Neural cell (in vitro differentiated cells): ENCODE data around the gene MMP20. TPM values are rescaled to one million over a fixed set of nuclear protein-coding genes. Genes with fewer than 3 reads are reported as not detected.
A peak's percentile ranks its signal among the peaks of the same experiment; 100 is the strongest.

Experiments
- H2AFZ ChIP-seq: fragments of 200-600, 300-800 bp; sonication (generic), shearing (Covaris generic); 2 replicates; pipeline ENCODE4 v1.6.0; 2014; ENCODE audit warnings: low read depth, mild to moderate bottlenecking, antibody characterized with exemption, low read length, moderate library complexity
- H3F3A ChIP-seq: fragments of 200-600 bp; shearing (Covaris generic); 2 replicates; pipeline ENCODE4 v1.6.1; 2016; ENCODE audit warnings: mild to moderate bottlenecking, moderate library complexity, mixed read lengths, antibody characterized with exemption, low read length; ENCODE audit not compliant: insufficient read depth, poor library complexity, severe bottlenecking
- H3K27ac ChIP-seq: fragments of 200-600, 300-800 bp; sonication (generic), shearing (Covaris generic); 2 replicates; pipeline ENCODE4 v1.5.1; 2014; ENCODE audit warnings: mild to moderate bottlenecking, low read length, moderate library complexity
- H3K27me3 ChIP-seq: fragments of 300-800, 200-600 bp; sonication (generic), shearing (Covaris generic); 2 replicates; pipeline ENCODE4 v1.6.0; 2014; ENCODE audit warnings: mild to moderate bottlenecking, low read depth, low read length, moderate library complexity; ENCODE audit not compliant: insufficient read depth
- H3K36me3 ChIP-seq: fragments of 300-800, 200-600 bp; sonication (generic), shearing (Covaris generic); 2 replicates; pipeline ENCODE4 v1.5.1; 2014; ENCODE audit warnings: mild to moderate bottlenecking, antibody characterized with exemption, low read length, moderate library complexity; ENCODE audit not compliant: insufficient read depth
- H3K4me2 ChIP-seq: fragments of 300-800, 200-600 bp; sonication (generic), shearing (Covaris generic); 2 replicates; pipeline ENCODE4 v1.6.0; 2014; ENCODE audit warnings: mild to moderate bottlenecking, low read length
- H3K4me3 ChIP-seq: fragments of 300-800, 200-600 bp; sonication (generic), shearing (Covaris generic); 2 replicates; pipeline ENCODE4 v1.5.1; 2014; ENCODE audit warnings: mild to moderate bottlenecking, low read length, moderate library complexity
- H3K79me2 ChIP-seq: fragments of 200-600 bp; shearing (Covaris generic); replicated peaks from 2 replicates; pipeline ENCODE4 v1.6.0; 2014; ENCODE audit warnings: mild to moderate bottlenecking, low read length, moderate library complexity; ENCODE audit not compliant: insufficient read depth
- H3K9ac ChIP-seq: fragments of 300-800, 200-600 bp; sonication (generic), shearing (Covaris generic); 2 replicates; pipeline ENCODE4 v1.6.1; 2016; ENCODE audit warnings: mild to moderate bottlenecking, low read length, mixed read lengths
- H3K9me2 ChIP-seq: fragments of 200-600 bp; shearing (Covaris generic); 2 replicates; pipeline ENCODE4 v1.6.1; 2016; ENCODE audit warnings: mild to moderate bottlenecking, low read length, mixed read lengths; ENCODE audit not compliant: insufficient read depth
- H3K9me3 ChIP-seq: fragments of 200-600, 300-800 bp; sonication (generic), shearing (Covaris generic); 2 replicates; pipeline ENCODE4 v1.6.1; 2016; ENCODE audit warnings: mild to moderate bottlenecking, mixed run types, low read length, moderate library complexity, mixed read lengths
- H4K20me1 ChIP-seq: fragments of 200-600 bp; shearing (Covaris generic); 2 replicates; pipeline ENCODE4 v1.6.1; 2016; ENCODE audit warnings: mild to moderate bottlenecking, mixed run types; ENCODE audit not compliant: insufficient read depth
- EP300 ChIP-seq: fragments of 450-650 bp; conservative IDR thresholded peaks from 2 replicates; pipeline ENCODE4 v1.6.1; 2014; ENCODE audit warnings: antibody characterized with exemption, mild to moderate bottlenecking, moderate library complexity; ENCODE audit not compliant: poor library complexity, severe bottlenecking
- EZH2 ChIP-seq: fragments of 200-600, 300-800 bp; shearing (Covaris generic), sonication (generic); IDR thresholded peaks from 2 replicates; pipeline ENCODE4 v1.6.1; 2014; ENCODE audit warnings: antibody characterized with exemption, low read length, borderline replicate concordance, mild to moderate bottlenecking; ENCODE audit not compliant: insufficient read depth, poor library complexity, severe bottlenecking
- MXI1 ChIP-seq: fragments of 450-650 bp; conservative IDR thresholded peaks from 2 replicates; pipeline ENCODE4 v1.6.1; 2014; ENCODE audit warnings: antibody characterized with exemption, mild to moderate bottlenecking; ENCODE audit not compliant: poor library complexity, severe bottlenecking
- POLR2AphosphoS5 ChIP-seq: IDR thresholded peaks from 2 replicates; pipeline ENCODE4 v1.6.1; 2012
- RAD21 ChIP-seq: fragments of 450-650 bp; conservative IDR thresholded peaks from 2 replicates; pipeline ENCODE4 v1.6.1; 2014; ENCODE audit warnings: antibody characterized with exemption, mild to moderate bottlenecking, moderate library complexity
- SMC3 ChIP-seq: fragments of 450-650 bp; conservative IDR thresholded peaks from 2 replicates; pipeline ENCODE4 v1.6.1; 2014; ENCODE audit warnings: antibody characterized with exemption, mild to moderate bottlenecking, moderate library complexity; ENCODE audit not compliant: poor library complexity
- TAF1 ChIP-seq: IDR thresholded peaks from 2 replicates; pipeline ENCODE4 v1.6.1; 2012; ENCODE audit warnings: low read depth
- polyA plus RNA-seq: library from polyadenylated mRNA; depleted of rRNA; stranded (reverse); fragments of >200 nt; gene quantifications from 2 replicates; pipeline ENCODE4 v1.2.3, GENCODE V29; 2014
- TF ChIP-seq, protein P1 (sequence below): fragments of 450-650 bp; IDR thresholded peaks from 2 replicates; pipeline ENCODE4 v1.5.1; 2014; ENCODE audit warnings: antibody characterized with exemption, mild to moderate bottlenecking, moderate library complexity; ENCODE audit not compliant: poor library complexity, severe bottlenecking
- TF ChIP-seq, protein P2 (sequence below): IDR thresholded peaks from 2 replicates; pipeline ENCODE4 v1.6.1; 2012; ENCODE audit warnings: borderline replicate concordance

The MMP20 gene
- polyA plus RNA-seq, 1 donor from 2014 or later: not detected

GRCh38 chr11:102596578-102596977 lies 28.6 kb downstream of the MMP20 start:
- TF ChIP-seq POLR2AphosphoS5 (no peak), EZH2 (no peak), MXI1 (no peak), RAD21 (no peak), EP300 (no peak), TAF1 (no peak), SMC3 (no peak)
- TF ChIP-seq, protein P1, sequence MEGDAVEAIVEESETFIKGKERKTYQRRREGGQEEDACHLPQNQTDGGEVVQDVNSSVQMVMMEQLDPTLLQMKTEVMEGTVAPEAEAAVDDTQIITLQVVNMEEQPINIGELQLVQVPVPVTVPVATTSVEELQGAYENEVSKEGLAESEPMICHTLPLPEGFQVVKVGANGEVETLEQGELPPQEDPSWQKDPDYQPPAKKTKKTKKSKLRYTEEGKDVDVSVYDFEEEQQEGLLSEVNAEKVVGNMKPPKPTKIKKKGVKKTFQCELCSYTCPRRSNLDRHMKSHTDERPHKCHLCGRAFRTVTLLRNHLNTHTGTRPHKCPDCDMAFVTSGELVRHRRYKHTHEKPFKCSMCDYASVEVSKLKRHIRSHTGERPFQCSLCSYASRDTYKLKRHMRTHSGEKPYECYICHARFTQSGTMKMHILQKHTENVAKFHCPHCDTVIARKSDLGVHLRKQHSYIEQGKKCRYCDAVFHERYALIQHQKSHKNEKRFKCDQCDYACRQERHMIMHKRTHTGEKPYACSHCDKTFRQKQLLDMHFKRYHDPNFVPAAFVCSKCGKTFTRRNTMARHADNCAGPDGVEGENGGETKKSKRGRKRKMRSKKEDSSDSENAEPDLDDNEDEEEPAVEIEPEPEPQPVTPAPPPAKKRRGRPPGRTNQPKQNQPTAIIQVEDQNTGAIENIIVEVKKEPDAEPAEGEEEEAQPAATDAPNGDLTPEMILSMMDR: no peak
- TF ChIP-seq, protein P2, sequence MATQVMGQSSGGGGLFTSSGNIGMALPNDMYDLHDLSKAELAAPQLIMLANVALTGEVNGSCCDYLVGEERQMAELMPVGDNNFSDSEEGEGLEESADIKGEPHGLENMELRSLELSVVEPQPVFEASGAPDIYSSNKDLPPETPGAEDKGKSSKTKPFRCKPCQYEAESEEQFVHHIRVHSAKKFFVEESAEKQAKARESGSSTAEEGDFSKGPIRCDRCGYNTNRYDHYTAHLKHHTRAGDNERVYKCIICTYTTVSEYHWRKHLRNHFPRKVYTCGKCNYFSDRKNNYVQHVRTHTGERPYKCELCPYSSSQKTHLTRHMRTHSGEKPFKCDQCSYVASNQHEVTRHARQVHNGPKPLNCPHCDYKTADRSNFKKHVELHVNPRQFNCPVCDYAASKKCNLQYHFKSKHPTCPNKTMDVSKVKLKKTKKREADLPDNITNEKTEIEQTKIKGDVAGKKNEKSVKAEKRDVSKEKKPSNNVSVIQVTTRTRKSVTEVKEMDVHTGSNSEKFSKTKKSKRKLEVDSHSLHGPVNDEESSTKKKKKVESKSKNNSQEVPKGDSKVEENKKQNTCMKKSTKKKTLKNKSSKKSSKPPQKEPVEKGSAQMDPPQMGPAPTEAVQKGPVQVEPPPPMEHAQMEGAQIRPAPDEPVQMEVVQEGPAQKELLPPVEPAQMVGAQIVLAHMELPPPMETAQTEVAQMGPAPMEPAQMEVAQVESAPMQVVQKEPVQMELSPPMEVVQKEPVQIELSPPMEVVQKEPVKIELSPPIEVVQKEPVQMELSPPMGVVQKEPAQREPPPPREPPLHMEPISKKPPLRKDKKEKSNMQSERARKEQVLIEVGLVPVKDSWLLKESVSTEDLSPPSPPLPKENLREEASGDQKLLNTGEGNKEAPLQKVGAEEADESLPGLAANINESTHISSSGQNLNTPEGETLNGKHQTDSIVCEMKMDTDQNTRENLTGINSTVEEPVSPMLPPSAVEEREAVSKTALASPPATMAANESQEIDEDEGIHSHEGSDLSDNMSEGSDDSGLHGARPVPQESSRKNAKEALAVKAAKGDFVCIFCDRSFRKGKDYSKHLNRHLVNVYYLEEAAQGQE: no peak
- Histone ChIP-seq H3K36me3 (no peaks in the 10 kb centered on the region), H3F3A (no peaks in the 10 kb centered on the region), H2AFZ (no peak overlapping the region), H3K9me2 (no peaks in the 10 kb centered on the region), H3K4me3 (no peak overlapping the region), H3K27ac (no peak overlapping the region), H3K27me3 (no peaks in the 10 kb centered on the region), H3K9me3 (no peaks in the 10 kb centered on the region), H3K79me2 (no peaks in the 10 kb centered on the region), H3K9ac (no peak overlapping the region), H3K4me2 (no peak overlapping the region), H4K20me1 (no peaks in the 10 kb centered on the region)

DNA sequence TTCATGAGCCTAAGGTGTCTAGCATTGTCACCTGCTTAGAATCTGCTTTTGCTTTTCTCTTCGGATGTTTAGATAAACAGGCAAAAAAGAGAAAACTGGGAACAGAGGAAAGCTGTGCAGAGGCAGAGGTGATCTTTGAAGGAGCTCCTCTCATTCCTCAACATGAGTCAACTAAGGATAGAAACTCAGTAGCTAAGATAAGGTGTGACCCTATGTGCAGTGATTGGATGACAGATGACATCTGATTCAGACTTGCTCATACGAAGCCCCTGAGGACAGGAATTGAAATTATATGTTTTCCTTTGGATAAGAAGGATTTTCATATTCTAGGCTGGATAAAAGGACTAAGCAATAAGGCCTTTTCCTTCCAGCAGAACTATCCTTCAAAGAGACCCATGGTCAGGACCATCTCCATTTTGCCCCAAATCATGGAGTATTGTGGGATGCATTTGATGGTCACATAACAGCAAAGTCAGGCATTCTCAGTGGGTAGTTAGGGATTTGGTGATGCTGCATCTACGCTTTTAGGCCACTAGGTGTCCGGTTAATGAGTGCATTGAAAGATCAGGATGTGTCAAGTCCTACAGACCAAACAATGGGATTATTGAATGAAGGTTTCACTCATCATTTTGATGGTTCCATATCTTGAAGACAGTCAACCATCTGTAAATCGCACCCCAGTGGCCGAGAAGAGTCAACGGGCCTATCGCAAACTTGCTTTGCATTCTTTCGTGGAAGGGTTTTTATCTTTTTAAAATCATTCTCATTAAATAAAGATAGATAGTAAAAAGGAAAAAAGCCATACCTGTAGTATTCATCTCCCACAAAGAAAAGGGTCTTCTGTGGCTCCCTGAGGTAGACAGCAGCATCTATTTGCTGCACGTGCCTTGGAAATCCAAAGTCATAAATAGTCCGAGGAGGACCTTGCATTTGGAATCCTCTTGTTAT lies 32.2 kb downstream of the MMP20 start:
- TF ChIP-seq, protein P1: peak; percentile 17
- TF ChIP-seq EZH2: no peak
- Histone ChIP-seq H3K27ac (no peak overlapping the region), H4K20me1 (no peaks in the 10 kb centered on the region), H3K4me3 (no peak overlapping the region), H2AFZ (no peak overlapping the region), H3F3A (no peaks in the 10 kb centered on the region), H3K79me2 (no peaks in the 10 kb centered on the region), H3K9me2 (no peaks in the 10 kb centered on the region), H3K9ac (no peak overlapping the region), H3K4me2 (no peak overlapping the region), H3K9me3 (no peaks in the 10 kb centered on the region), H3K36me3 (no peaks in the 10 kb centered on the region), H3K27me3 (no peaks in the 10 kb centered on the region)
